ENCODE results near the gene KSR1. TPM values are rescaled to one million over a fixed set of nuclear protein-coding genes. Genes with fewer than 3 reads are reported as not detected.

Gene KSR1
- total RNA-seq, 2 experiments from 2014 or later, result 53.9 to 58.2 TPM

DNA sequence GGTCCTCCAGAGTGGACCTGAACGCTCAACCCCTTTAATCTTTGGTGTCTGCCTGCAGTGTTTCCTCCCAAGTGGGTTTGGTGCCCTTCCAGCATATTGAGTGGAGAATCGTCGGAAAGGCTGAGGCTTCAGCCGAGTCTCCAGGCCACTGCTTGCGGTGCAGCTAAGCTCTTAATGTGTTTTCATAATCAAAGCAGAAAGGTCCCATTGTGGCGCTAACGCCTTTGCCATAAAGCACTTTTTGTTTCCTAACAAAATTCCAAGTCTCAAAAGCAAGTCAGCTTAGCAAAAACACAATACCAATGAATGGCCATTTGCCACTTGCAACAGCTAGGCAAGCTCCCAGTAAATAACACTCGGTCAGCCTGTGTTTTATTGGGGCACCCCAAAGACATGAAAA, 57.6 kb downstream of the KSR1 start:
- H3K27me3 Mint-ChIP-seq, result no peaks in the 10 kb centered on the region
- TF ChIP-seq, protein P1, sequence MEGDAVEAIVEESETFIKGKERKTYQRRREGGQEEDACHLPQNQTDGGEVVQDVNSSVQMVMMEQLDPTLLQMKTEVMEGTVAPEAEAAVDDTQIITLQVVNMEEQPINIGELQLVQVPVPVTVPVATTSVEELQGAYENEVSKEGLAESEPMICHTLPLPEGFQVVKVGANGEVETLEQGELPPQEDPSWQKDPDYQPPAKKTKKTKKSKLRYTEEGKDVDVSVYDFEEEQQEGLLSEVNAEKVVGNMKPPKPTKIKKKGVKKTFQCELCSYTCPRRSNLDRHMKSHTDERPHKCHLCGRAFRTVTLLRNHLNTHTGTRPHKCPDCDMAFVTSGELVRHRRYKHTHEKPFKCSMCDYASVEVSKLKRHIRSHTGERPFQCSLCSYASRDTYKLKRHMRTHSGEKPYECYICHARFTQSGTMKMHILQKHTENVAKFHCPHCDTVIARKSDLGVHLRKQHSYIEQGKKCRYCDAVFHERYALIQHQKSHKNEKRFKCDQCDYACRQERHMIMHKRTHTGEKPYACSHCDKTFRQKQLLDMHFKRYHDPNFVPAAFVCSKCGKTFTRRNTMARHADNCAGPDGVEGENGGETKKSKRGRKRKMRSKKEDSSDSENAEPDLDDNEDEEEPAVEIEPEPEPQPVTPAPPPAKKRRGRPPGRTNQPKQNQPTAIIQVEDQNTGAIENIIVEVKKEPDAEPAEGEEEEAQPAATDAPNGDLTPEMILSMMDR (IDR thresholded peaks at IDR 0.05), result no peak
- no peak overlapping the region for H3K4me3 Mint-ChIP-seq
- no peaks in the 10 kb centered on the region for H3K36me3 Mint-ChIP-seq (ENCODE audit: low read depth)
- H3K4me1 Mint-ChIP-seq (ENCODE audit: low read depth), result peaks cover 2% of the 10 kb centered on the region
- ATAC-seq (no peak), DNase-seq (no peak)
- ChIA-PET CTCF (no interaction called here), POLR2A (no interaction called here)
- no peak overlapping the region for H3K27ac Mint-ChIP-seq
- intact Hi-C loops (cut with micrococcal nuclease), result no loop called here
- H3K9me3 Mint-ChIP-seq, result no peaks in the 10 kb centered on the region

DNA sequence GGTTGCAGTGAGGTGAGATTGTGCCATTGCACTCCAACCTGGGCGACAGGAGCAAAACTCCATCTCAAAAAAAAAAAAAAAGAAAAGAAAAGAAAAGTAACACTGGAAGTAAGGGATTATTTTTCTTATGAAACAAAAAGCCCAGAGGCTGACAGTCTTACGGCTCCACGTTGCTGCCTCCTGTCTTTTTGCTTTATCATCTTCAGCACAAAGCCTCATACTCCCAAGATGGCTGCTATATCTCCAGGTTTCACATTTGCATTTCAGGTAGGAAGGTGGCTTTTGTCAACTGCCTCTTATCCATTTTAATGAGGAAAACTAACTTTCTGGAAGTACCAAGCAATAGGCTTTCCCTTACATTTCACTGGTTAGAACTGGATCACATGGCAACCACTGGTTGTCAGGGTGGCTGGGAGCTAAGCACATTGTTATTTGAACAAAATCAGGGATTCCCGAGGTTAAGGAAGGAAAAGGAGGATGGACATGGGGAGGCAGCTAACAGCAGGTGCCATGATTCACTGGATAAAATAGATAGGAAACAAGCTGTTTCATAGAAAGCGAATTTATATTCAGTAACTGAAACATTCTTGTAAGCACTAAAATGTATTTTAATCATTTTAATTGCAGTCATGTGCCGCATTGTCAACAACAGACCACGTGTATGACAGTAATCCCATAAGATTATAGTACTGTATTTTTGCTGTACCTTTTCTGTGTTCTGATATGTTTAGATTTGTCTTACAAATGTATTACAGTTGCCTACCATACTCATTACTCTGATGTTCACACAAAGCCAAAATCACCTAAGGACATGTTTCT, 58.6 kb downstream of the KSR1 start:
- Mint-ChIP-seq H3K9me3 (no peaks in the 10 kb centered on the region), H3K27me3 (no peaks in the 10 kb centered on the region), H3K4me1 (ENCODE audit: low read depth) (peaks cover 8% of the 10 kb centered on the region), H3K4me3 (no peak overlapping the region), H3K27ac (no peak overlapping the region), H3K36me3 (ENCODE audit: low read depth) (no peaks in the 10 kb centered on the region)
- ATAC-seq (no peak), DNase-seq (no peak)
- TF ChIP-seq, protein P1 (IDR thresholded peaks at IDR 0.05), result no peak
- ChIA-PET CTCF (no interaction called here), POLR2A (no interaction called here)
- intact Hi-C loops (cut with micrococcal nuclease), result no loop called here

DNA sequence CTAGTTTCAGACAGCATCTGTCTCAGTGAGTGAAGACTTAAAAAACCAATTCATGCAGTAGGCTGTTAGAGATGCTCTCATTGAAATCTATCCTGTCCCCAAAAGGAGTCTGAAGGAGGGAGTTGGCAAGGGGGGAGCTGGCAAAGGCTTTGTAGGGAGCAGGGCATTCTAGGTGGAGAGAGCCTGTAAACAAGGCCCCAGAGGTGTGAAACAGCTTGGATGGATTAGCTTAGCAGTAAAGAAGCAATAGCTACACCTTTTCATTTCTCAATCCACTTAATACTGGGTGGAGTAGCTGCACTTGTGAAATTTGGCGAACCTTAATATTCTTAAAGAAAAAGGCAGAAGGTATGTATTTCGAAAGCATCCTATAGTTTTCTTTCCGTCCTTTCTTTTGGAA, 61.8 kb downstream of the KSR1 start:
- H3K27ac Mint-ChIP-seq, result no peak overlapping the region
- peaks cover 15% of the 10 kb centered on the region for H3K4me1 Mint-ChIP-seq (ENCODE audit: low read depth)
- TF ChIP-seq, protein P1 (IDR thresholded peaks at IDR 0.05), result no peak
- ChIA-PET CTCF (interaction anchor here (1.5 to 1.6 kb wide), 2 partner anchors 9 to 84 kb away, joined by 4 read pairs; no protein-coding TSS in a partner anchor), POLR2A (no interaction called here)
- H3K4me3 Mint-ChIP-seq, result no peak overlapping the region
- no peaks in the 10 kb centered on the region for H3K9me3 Mint-ChIP-seq
- H3K36me3 Mint-ChIP-seq (ENCODE audit: low read depth), result no peaks in the 10 kb centered on the region
- intact Hi-C loops (cut with micrococcal nuclease), result no loop called here
- no peak for DNase-seq
- ATAC-seq, result no peak
- no peaks in the 10 kb centered on the region for H3K27me3 Mint-ChIP-seq

DNA sequence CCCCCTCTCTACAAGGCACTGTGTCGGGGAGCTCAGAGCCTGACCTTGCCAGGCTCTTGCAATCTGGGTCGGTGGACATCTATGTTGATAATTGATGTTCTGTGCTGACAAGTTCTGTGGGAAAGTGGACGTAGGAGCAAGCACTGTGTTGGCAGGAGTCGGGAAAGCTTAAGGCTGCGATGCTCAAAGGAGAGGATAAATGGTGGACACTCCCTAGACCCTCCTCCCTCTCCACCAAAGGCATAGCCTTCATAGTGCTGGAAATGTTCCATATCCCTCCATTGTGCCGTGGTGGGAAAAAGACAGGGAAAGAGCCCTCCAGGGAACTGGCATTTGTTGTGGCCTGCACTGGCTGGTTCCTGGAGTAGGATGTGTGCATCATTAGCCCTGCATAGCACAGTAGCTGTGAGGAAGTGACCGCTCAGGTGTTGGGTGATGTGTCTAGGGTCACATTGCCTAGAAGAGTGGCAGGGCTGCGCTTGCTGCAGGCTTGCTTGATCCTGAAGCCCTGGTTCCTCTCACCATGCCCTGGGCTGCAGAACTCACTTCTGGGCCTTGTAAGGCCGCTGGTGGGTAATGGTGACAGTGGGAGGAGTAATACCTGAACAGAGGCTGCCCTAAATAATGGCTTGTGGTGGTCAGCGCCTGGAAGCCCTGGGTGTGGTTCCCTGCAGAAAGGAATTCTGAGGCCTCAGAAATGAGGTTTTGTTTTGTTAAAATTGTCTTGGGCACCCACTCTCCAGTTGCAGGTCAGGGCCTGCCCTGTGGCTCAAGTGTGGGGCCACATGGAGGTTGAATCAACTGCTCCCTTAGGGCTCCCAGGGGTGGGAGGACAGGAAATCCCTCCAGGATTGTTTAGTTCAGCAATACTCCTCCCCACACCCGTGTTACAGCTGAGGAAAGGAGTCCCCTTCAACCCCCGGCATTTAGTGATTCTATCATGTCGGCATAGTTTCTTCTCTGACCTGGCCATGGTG, 62.6 kb downstream of the KSR1 start:
- no peaks in the 10 kb centered on the region for H3K27me3 Mint-ChIP-seq
- no peak overlapping the region for H3K27ac Mint-ChIP-seq
- intact Hi-C loops (cut with micrococcal nuclease), result no loop called here
- DNase-seq (no peak), ATAC-seq (no peak)
- H3K4me3 Mint-ChIP-seq, result no peak overlapping the region
- TF ChIP-seq, protein P1 (IDR thresholded peaks at IDR 0.05), result no peak
- CTCF ChIA-PET, result interaction anchor here (1.0 to 1.8 kb wide), 5 partner anchors 8 to 84 kb away, joined by 4 to 5 read pairs (median 4); no protein-coding TSS in a partner anchor
- H3K9me3 Mint-ChIP-seq, result no peaks in the 10 kb centered on the region
- POLR2A ChIA-PET, result no interaction called here
- peaks cover 22% of the 10 kb centered on the region for H3K4me1 Mint-ChIP-seq (ENCODE audit: low read depth)
- H3K36me3 Mint-ChIP-seq (ENCODE audit: low read depth), result no peaks in the 10 kb centered on the region
